ENCODE measurements around the gene IQCH. TPM values are rescaled to one million over a fixed set of nuclear protein-coding genes. Genes with fewer than 3 reads are reported as not detected.

IQCH gene
- total RNA-seq, 1 donor from 2014 or later: 0.93 TPM

GRCh38 chr15:67481680-67482079 is 227.1 kb downstream of the IQCH start:
- intact Hi-C loops (cut with micrococcal nuclease): no loop called here

GRCh38 chr15:67495585-67495984 is 241.0 kb downstream of the IQCH start:
- intact Hi-C loops (cut with micrococcal nuclease): no loop called here

GRCh38 chr15:67501177-67501835 is 246.7 kb downstream of the IQCH start:
- intact Hi-C loops (cut with micrococcal nuclease): loop anchor here (5.0 kb wide), 1 partner anchor 336 kb away; no protein-coding TSS in a partner anchor

- intact Hi-C loops (cut with micrococcal nuclease): loop anchor here (5.0 kb wide), 1 partner anchor 335 kb away; no protein-coding TSS in a partner anchor
Observed at GRCh38 chr15:67501836-67502461, 247.4 kb downstream of the IQCH start.

GRCh38 chr15:67504056-67504455 is 249.5 kb downstream of the IQCH start:
- intact Hi-C loops (cut with micrococcal nuclease): loop anchor here (5.0 kb wide), 1 partner anchor 333 kb away; no protein-coding TSS in a partner anchor

- intact Hi-C loops (cut with micrococcal nuclease): loop anchor here (5.0 kb wide), 1 partner anchor 333 kb away; no protein-coding TSS in a partner anchor
Observed at GRCh38 chr15:67504796-67505195, 250.2 kb downstream of the IQCH start.

GRCh38 chr15:67505675-67506572 is 251.3 kb downstream of the IQCH start:
- intact Hi-C loops (cut with micrococcal nuclease): no loop called here

GRCh38 chr15:67506775-67507747 is 252.5 kb downstream of the IQCH start:
- intact Hi-C loops (cut with micrococcal nuclease): no loop called here

- intact Hi-C loops (cut with micrococcal nuclease): no loop called here
Observed at GRCh38 chr15:67508407-67508806, 253.8 kb downstream of the IQCH start.

GRCh38 chr15:67509918-67510317 is 255.3 kb downstream of the IQCH start:
- intact Hi-C loops (cut with micrococcal nuclease): no loop called here

GRCh38 chr15:67510597-67511190 is 256.1 kb downstream of the IQCH start:
- intact Hi-C loops (cut with micrococcal nuclease): no loop called here

GRCh38 chr15:67511606-67512005 is 257.0 kb downstream of the IQCH start:
- intact Hi-C loops (cut with micrococcal nuclease): no loop called here

GRCh38 chr15:67512140-67512539 is 257.6 kb downstream of the IQCH start:
- intact Hi-C loops (cut with micrococcal nuclease): no loop called here

GRCh38 chr15:67512933-67513714 is 258.5 kb downstream of the IQCH start:
- intact Hi-C loops (cut with micrococcal nuclease): no loop called here

GRCh38 chr15:67515090-67515489 is 260.5 kb downstream of the IQCH start:
- intact Hi-C loops (cut with micrococcal nuclease): no loop called here

- intact Hi-C loops (cut with micrococcal nuclease): no loop called here
Observed at GRCh38 chr15:67515557-67515956, 261.0 kb downstream of the IQCH start.

- intact Hi-C loops (cut with micrococcal nuclease): loop anchor here (1.0 to 10.0 kb wide), 5 partner anchors 22 to 757 kb away; partner anchors contain the start of genes FEM1B and MAP2K5
Observed at GRCh38 chr15:67520321-67521028, 265.9 kb downstream of the IQCH start.

- intact Hi-C loops (cut with micrococcal nuclease): loop anchor here (1.0 to 10.0 kb wide), 5 partner anchors 22 to 756 kb away; partner anchors contain the start of genes FEM1B and MAP2K5
Observed at GRCh38 chr15:67521029-67521782, 266.6 kb downstream of the IQCH start, which contains the start of gene C15orf61. C15orf61 (plus strand) TSS chr15:67521131; CDS start chr15:67521249, 118 bp downstream.
